Osteoblast (primary cell): ENCODE data around the gene ARSA. TPM values are rescaled to one million over a fixed set of nuclear protein-coding genes. Genes with fewer than 3 reads are reported as not detected.

Experiments used
- DNase-seq: peaks from one replicate; pipeline ENCODE4 v3.0.0; 2011; ENCODE audit warnings: low spot score, mixed read lengths; ENCODE audit not compliant: insufficient read length; ENCODE audit errors: missing footprints
- H2AFZ ChIP-seq: 2 replicates; pipeline ENCODE4 v1.6.0; 2011; ENCODE audit warnings: mild to moderate bottlenecking, low read length
- H3K27ac ChIP-seq: 2 replicates; pipeline ENCODE4 v1.5.1; 2011; ENCODE audit warnings: mild to moderate bottlenecking, low read depth, low read length, moderate library complexity
- H3K27me3 ChIP-seq: 2 replicates; pipeline ENCODE4 v1.6.0; 2012; ENCODE audit warnings: mild to moderate bottlenecking, control low read depth, inconsistent platforms, low read length, moderate library complexity; ENCODE audit not compliant: insufficient read depth
- H3K36me3 ChIP-seq: 2 replicates; pipeline ENCODE4 v1.5.1; 2011; ENCODE audit warnings: mild to moderate bottlenecking, low read length, control low read depth, moderate library complexity; ENCODE audit not compliant: insufficient read depth
- H3K4me1 ChIP-seq: 2 replicates; pipeline ENCODE4 v1.5.1; 2011; ENCODE audit warnings: mild to moderate bottlenecking, low read length, control low read depth, moderate library complexity; ENCODE audit not compliant: insufficient read depth
- H3K4me2 ChIP-seq: 2 replicates; pipeline ENCODE4 v1.6.0; 2011; ENCODE audit warnings: mild to moderate bottlenecking, low read length; ENCODE audit not compliant: insufficient read depth
- H3K4me3 ChIP-seq: fragments of 200-600 bp; sonication (generic); 3 replicates; pipeline ENCODE4 v1.5.1; 2012; ENCODE audit warnings: mild to moderate bottlenecking, low read length, inconsistent platforms; ENCODE audit not compliant: insufficient read depth
- H3K79me2 ChIP-seq: 2 replicates; pipeline ENCODE4 v1.6.0; 2012; ENCODE audit warnings: mild to moderate bottlenecking, low read length, control low read depth, inconsistent platforms; ENCODE audit not compliant: insufficient read depth
- H3K9me3 ChIP-seq: 2 replicates; pipeline ENCODE4 v1.5.1; 2011; ENCODE audit warnings: low read depth, low read length, control low read depth
- H4K20me1 ChIP-seq: 2 replicates; pipeline ENCODE4 v1.6.0; 2012; ENCODE audit warnings: mild to moderate bottlenecking, low read length, control low read depth; ENCODE audit not compliant: insufficient read depth
- CTCF ChIP-seq: IDR thresholded peaks from 2 replicates; pipeline ENCODE4 v1.5.1; 2011; ENCODE audit warnings: mild to moderate bottlenecking, low read depth, low read length, moderate library complexity; ENCODE audit errors: extremely low read depth
- total RNA-seq: library from RNA; depleted of rRNA; stranded (reverse); fragments of >200 nt; gene quantifications from 2 replicates; pipeline ENCODE4 v1.2.3, GENCODE V29; 2012

Gene ARSA
- total RNA-seq, 1 donor, result 38.4 TPM

- no peak overlapping the region for H3K27ac ChIP-seq
- no peaks in the 10 kb centered on the region for H3K4me1 ChIP-seq
- no peaks in the 10 kb centered on the region for H4K20me1 ChIP-seq
- H2AFZ ChIP-seq, result no peak overlapping the region
- no peaks in the 10 kb centered on the region for H3K36me3 ChIP-seq
- H3K79me2 ChIP-seq, result no peaks in the 10 kb centered on the region
- no peak overlapping the region for H3K4me3 ChIP-seq
- peaks cover 15% of the 10 kb centered on the region for H3K27me3 ChIP-seq
- no peak for TF ChIP-seq CTCF
- peak; percentile 66 for DNase-seq
- H3K9me3 ChIP-seq, result no peaks in the 10 kb centered on the region
- H3K4me2 ChIP-seq, result no peak overlapping the region
Observed at GRCh38 chr22:50607659-50608020, 20.3 kb downstream of the ARSA start.

GRCh38 chr22:50606946-50607658, 20.9 kb downstream of the ARSA start:
- Histone ChIP-seq H3K4me1 (no peaks in the 10 kb centered on the region), H3K4me2 (no peak overlapping the region), H2AFZ (no peak overlapping the region), H3K79me2 (no peaks in the 10 kb centered on the region), H3K27me3 (peaks cover 17% of the 10 kb centered on the region), H3K4me3 (no peak overlapping the region), H3K27ac (no peak overlapping the region), H4K20me1 (no peaks in the 10 kb centered on the region), H3K36me3 (no peaks in the 10 kb centered on the region), H3K9me3 (no peaks in the 10 kb centered on the region)
- DNase-seq, result peak; percentile 76
- no peak for TF ChIP-seq CTCF

- Histone ChIP-seq H3K4me2 (no peak overlapping the region), H3K79me2 (no peaks in the 10 kb centered on the region), H3K4me1 (no peaks in the 10 kb centered on the region), H3K27me3 (peaks cover 23% of the 10 kb centered on the region), H3K4me3 (no peak overlapping the region), H3K27ac (no peak overlapping the region), H2AFZ (no peak overlapping the region), H4K20me1 (no peaks in the 10 kb centered on the region), H3K36me3 (no peaks in the 10 kb centered on the region), H3K9me3 (no peaks in the 10 kb centered on the region)
- TF ChIP-seq CTCF, result no peak
- DNase-seq, result peak; percentile 88
Observed at GRCh38 chr22:50606165-50606945, 21.6 kb downstream of the ARSA start.

GRCh38 chr22:50605613-50606074, 22.3 kb downstream of the ARSA start:
- Histone ChIP-seq H4K20me1 (no peaks in the 10 kb centered on the region), H3K9me3 (no peaks in the 10 kb centered on the region), H3K4me2 (no peak overlapping the region), H3K4me1 (no peaks in the 10 kb centered on the region), H3K4me3 (no peak overlapping the region), H3K27me3 (peaks cover 26% of the 10 kb centered on the region), H3K79me2 (no peaks in the 10 kb centered on the region), H3K36me3 (no peaks in the 10 kb centered on the region), H2AFZ (no peak overlapping the region), H3K27ac (no peak overlapping the region)
- peak; percentile 72 for DNase-seq
- no peak for TF ChIP-seq CTCF
